ENCODE results near the gene TOX2.

- no peak for TF ChIP-seq CTCF (conservative IDR thresholded peaks at IDR 0.05 in 1 of 2, IDR thresholded peaks at IDR 0.05 in 1 of 2; ENCODE audit: extremely low read depth in 1 of 2, insufficient read depth in 1 of 2, low read depth in 1 of 2, low read length in 2 of 2)
- no peak for TF ChIP-seq EZH2 (IDR thresholded peaks at IDR 0.05; ENCODE audit: borderline replicate concordance, low read length)
Observed at GRCh38 chr20:43922614-43923013, 8.0 kb downstream of the TOX2 start.

Data from mammary epithelial cell (primary cell).